GM13977 (cell line): ENCODE results near the gene GPR158.

Experiments
- DNase-seq: peaks from one replicate; pipeline ENCODE4 v3.0.0; 2012; ENCODE audit warnings: low spot score
- in situ Hi-C: fragments of 300-500 bp; cut with MboI; formaldehyde crosslinking; loops from one replicate; pipeline ENCODE4 v1.12.0; 2022; ENCODE audit warnings: low sequenced_read_pairs, low pct_unique_long_range_greater_than_20kb, mixed read lengths, inconsistent platforms; ENCODE audit not compliant: unreplicated experiment
- TF ChIP-seq, protein P1 (sequence below): IDR thresholded peaks from 2 replicates; pipeline ENCODE4 v1.5.1; 2012; ENCODE audit warnings: mild to moderate bottlenecking, control low read depth; ENCODE audit not compliant: insufficient read depth; ENCODE audit errors: extremely low read depth, missing control alignments

Gene GPR158

DNA sequence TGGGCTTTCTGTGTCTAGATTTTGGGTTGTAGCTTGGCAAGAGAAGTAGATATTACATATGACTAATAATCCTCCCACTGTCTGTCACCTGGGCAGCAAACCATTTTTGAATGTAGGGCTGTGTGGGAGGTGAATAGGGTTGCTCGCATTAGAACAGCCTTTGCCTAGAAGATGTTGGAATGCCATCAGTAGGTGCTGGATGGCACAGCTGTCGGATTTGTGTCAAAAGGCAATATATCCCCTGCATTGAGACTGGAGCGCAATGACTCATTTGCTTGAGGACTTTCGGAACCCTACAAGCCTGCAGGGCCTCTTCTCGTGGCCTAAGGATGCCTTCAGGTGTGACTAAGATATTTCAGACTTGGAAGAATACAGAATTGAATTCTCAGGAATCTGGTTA lies 323.8 kb downstream of the GPR158 start:
- in situ Hi-C loops = no loop called here
- TF ChIP-seq, protein P1, sequence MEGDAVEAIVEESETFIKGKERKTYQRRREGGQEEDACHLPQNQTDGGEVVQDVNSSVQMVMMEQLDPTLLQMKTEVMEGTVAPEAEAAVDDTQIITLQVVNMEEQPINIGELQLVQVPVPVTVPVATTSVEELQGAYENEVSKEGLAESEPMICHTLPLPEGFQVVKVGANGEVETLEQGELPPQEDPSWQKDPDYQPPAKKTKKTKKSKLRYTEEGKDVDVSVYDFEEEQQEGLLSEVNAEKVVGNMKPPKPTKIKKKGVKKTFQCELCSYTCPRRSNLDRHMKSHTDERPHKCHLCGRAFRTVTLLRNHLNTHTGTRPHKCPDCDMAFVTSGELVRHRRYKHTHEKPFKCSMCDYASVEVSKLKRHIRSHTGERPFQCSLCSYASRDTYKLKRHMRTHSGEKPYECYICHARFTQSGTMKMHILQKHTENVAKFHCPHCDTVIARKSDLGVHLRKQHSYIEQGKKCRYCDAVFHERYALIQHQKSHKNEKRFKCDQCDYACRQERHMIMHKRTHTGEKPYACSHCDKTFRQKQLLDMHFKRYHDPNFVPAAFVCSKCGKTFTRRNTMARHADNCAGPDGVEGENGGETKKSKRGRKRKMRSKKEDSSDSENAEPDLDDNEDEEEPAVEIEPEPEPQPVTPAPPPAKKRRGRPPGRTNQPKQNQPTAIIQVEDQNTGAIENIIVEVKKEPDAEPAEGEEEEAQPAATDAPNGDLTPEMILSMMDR = no peak
- no peak for DNase-seq

DNA sequence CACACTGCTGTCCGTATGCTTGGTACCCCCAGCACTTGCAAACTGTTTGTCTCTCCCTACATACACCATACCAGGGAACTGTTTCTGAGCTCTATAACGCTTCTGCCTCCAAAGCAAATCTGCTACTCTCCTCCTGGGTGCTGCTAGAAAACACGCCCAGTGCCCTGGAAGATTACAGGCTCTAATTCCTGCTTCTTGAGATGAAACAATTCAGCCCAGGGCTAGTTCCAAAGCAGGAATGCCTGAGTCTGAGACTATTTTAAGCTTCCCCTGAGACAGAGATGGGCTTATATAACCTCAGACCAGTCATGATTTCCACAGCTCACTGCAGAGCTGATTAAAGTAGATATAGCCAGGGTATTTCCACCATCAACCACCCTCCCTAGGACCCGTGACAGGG lies 327.1 kb downstream of the GPR158 start:
- DNase-seq = no peak
- in situ Hi-C loops = no loop called here
- TF ChIP-seq, protein P1 = no peak

DNA sequence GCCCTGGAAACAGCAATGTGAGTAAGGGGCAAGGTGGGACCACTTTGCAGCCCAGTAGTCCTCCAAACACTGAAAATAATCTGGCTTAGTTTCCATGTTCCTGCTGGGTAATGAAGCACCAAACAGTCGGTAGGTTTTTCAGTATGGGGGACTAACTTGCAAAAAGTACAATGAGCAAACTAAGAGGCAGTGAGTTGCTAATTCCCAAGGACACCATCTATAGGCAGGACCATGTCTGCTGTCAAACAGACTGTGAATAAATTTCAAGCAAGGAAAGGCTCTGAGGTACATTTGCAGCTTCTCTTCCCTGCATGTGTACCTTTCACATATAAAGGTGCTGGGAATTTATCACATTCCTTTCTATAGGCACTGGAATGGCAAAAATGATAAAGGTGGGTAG lies 327.7 kb downstream of the GPR158 start:
- in situ Hi-C loops = no loop called here
- no peak for DNase-seq
- TF ChIP-seq, protein P1 = no peak

DNA sequence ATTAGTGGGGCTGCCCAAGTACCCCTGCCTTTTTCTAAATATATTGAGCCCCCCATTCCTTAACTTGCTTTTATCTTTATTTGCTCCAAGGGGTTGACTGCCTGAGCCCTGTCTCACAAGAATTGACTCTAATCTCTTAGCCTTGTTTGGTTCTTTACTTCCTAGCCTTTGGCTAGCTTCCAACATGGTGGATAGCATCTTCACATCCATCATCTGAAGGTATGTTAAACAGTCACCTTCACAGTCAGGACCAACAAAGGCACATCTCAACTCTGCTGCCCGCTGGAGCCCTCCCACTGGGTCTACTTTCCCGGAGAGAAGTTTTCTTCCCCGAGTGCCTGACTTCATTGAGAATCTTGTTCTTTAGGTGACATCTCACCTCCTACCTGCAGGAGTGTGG lies 329.5 kb downstream of the GPR158 start:
- DNase-seq = no peak
- TF ChIP-seq, protein P1 = no peak
- in situ Hi-C loops = no loop called here

DNA sequence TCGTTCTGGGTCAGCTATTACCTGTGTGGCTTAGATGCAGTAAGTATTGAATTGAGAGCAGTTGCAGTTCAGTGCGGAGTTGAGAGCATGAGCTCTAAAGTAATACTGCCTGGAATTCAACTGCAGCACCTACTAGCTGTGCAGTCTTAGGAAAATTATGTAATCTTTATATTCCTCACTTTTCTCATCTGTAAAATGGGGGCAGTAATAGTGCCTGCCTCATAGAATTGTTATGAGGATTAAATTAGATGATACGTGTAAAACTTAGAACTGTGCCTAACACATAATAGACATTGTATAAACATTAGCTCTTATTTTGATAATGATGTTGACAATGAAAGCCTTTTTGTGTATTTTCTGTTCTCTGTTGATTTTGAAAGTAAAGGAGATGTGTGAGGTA lies 330.0 kb downstream of the GPR158 start:
- TF ChIP-seq, protein P1 = no peak
- DNase-seq = no peak
- in situ Hi-C loops = no loop called here

DNA sequence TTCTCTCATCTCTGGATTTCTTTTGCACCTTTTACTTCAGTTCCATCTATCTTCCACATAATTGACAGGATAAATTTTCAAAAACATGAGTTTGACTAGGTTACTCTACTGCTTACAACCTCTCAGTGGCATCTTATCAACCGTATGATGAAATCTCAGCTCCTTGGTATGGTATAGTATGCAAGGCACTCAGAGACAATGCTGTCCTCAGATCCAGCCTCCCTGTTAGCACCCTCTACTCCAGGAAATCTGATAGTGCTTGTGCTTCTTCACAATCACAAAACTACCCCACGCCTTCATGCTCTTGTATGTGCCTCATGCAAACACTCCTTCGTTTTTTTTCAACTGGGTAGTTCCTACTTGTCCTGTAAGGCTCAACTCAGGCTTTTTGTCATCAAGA lies 330.7 kb downstream of the GPR158 start:
- in situ Hi-C loops = no loop called here
- no peak for DNase-seq
- TF ChIP-seq, protein P1 = no peak

DNA sequence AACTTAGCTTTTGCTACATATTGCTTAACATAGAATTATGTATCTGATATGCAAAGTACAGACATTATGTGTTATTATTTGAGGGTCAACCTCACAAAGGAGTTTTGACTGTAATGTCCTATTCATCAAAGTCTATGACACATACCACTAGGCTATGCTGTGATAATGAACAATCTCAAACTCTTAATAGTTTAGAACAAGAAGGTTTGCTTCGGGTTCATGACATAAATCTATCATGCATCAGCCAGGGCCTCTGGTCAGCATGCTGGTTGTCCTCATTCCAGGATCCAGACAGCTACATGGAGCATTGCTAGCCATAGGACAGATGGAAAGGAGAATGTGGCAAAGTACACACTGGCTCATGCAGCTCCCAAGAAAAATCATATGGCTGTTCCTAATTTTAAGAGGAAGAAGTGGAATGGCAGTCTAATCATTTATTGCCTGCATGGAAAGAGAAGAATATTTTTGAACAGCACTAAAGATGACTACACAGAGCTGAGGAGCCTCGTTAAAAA lies 332.1 kb downstream of the GPR158 start:
- in situ Hi-C loops = no loop called here
- DNase-seq = no peak
- TF ChIP-seq, protein P1 = no peak
